H9 (cell line): Measurements from ENCODE around the gene DRD5. TPM values are rescaled to one million over a fixed set of nuclear protein-coding genes. Genes with fewer than 3 reads are reported as not detected.

Source experiments
- DNase-seq: peaks from one replicate; pipeline ENCODE4 v3.0.0-alpha.2; 2017
- H2AFZ ChIP-seq: one replicate; pipeline ENCODE4 v1.6.1; 2013; ENCODE audit warnings: mild to moderate bottlenecking, low read length, control low read depth, moderate library complexity
- H2AK5ac ChIP-seq: 2 replicates; pipeline ENCODE4 v1.6.1; 2013; ENCODE audit warnings: low read length, control low read depth, mixed read lengths; ENCODE audit not compliant: insufficient read length
- H2BK120ac ChIP-seq: one replicate; pipeline ENCODE4 v1.6.1; 2013; ENCODE audit warnings: low read depth, mild to moderate bottlenecking, low read length, control low read depth, inconsistent platforms; ENCODE audit not compliant: poor library complexity, severe bottlenecking
- H2BK12ac ChIP-seq: 2 replicates; pipeline ENCODE4 v1.6.1; 2013; ENCODE audit warnings: low read length, control low read depth, mixed read lengths, low read depth; ENCODE audit not compliant: insufficient read length
- H2BK15ac ChIP-seq: 2 replicates; pipeline ENCODE4 v1.6.1; 2013; ENCODE audit warnings: low read depth, low read length, control low read depth
- H2BK20ac ChIP-seq: one replicate; pipeline ENCODE4 v1.6.1; 2013; ENCODE audit warnings: low read depth, mild to moderate bottlenecking, low read length, control low read depth, inconsistent platforms; ENCODE audit not compliant: poor library complexity, severe bottlenecking
- H2BK5ac ChIP-seq: 2 replicates; pipeline ENCODE4 v1.6.1; 2013; ENCODE audit warnings: low read length, control low read depth, mixed read lengths; ENCODE audit not compliant: insufficient read length
- H3K14ac ChIP-seq: 2 replicates; pipeline ENCODE4 v1.6.1; 2013; ENCODE audit warnings: low read length, control low read depth; ENCODE audit not compliant: insufficient read depth
- H3K18ac ChIP-seq: 2 replicates; pipeline ENCODE4 v1.6.1; 2013; ENCODE audit warnings: low read depth, mild to moderate bottlenecking, mixed read lengths, low read length, control low read depth; ENCODE audit not compliant: insufficient read length
- H3K23ac ChIP-seq: 2 replicates; pipeline ENCODE4 v1.6.1; 2013; ENCODE audit warnings: low read length, control low read depth, mixed read lengths, low read depth; ENCODE audit not compliant: insufficient read length
- H3K23me2 ChIP-seq: 2 replicates; pipeline ENCODE4 v1.6.1; 2013; ENCODE audit warnings: low read depth, mild to moderate bottlenecking, mixed read lengths, low read length, control low read depth; ENCODE audit not compliant: insufficient read length, poor library complexity, severe bottlenecking
- H3K27ac ChIP-seq: 2 replicates; pipeline ENCODE4 v1.5.1; 2013; ENCODE audit warnings: low read length, control low read depth, mixed read lengths, low read depth; ENCODE audit not compliant: insufficient read length
- H3K27me3 ChIP-seq: 2 replicates; pipeline ENCODE4 v1.6.1; 2013; ENCODE audit warnings: low read length, control low read depth, inconsistent platforms; ENCODE audit not compliant: insufficient read depth
- H3K4ac ChIP-seq: 2 replicates; pipeline ENCODE4 v1.6.1; 2013; ENCODE audit warnings: low read depth, mild to moderate bottlenecking, control low read depth, inconsistent platforms, low read length, moderate library complexity
- H3K4me1 ChIP-seq: 2 replicates; pipeline ENCODE4 v1.6.1; 2013; ENCODE audit warnings: low read length, control low read depth, inconsistent platforms; ENCODE audit not compliant: insufficient read depth
- H3K4me2 ChIP-seq: 2 replicates; pipeline ENCODE4 v1.6.1; 2013; ENCODE audit warnings: low read length, control low read depth, mixed read lengths; ENCODE audit not compliant: insufficient read length, insufficient read depth
- H3K56ac ChIP-seq: 2 replicates; pipeline ENCODE4 v1.6.1; 2013; ENCODE audit warnings: low read depth, mild to moderate bottlenecking, mixed read lengths, low read length, control low read depth; ENCODE audit not compliant: insufficient read length
- H3K79me1 ChIP-seq: 2 replicates; pipeline ENCODE4 v1.6.1; 2013; ENCODE audit warnings: low read depth, mild to moderate bottlenecking, moderate library complexity, low read length, control low read depth, inconsistent platforms; ENCODE audit not compliant: insufficient read depth, poor library complexity, severe bottlenecking
- H3K79me2 ChIP-seq: 2 replicates; pipeline ENCODE4 v1.6.1; 2013; ENCODE audit warnings: low read length, control low read depth, inconsistent platforms; ENCODE audit not compliant: insufficient read depth
- H3K9ac ChIP-seq: 2 replicates; pipeline ENCODE4 v1.6.1; 2013; ENCODE audit warnings: low read length, control low read depth, mixed read lengths; ENCODE audit not compliant: insufficient read length; ENCODE audit errors: extremely low read depth
- H3K9me3 ChIP-seq: one replicate; pipeline ENCODE4 v1.6.1; 2013; ENCODE audit warnings: low read depth, low read length, inconsistent platforms; ENCODE audit not compliant: control insufficient read depth
- H3T11ph ChIP-seq: one replicate; pipeline ENCODE4 v1.6.1; 2013; ENCODE audit warnings: mild to moderate bottlenecking, low read length, control low read depth, inconsistent platforms
- H4K20me1 ChIP-seq: one replicate; pipeline ENCODE4 v1.6.1; 2013; ENCODE audit not compliant: control insufficient read depth, insufficient read length, insufficient read depth
- H4K5ac ChIP-seq: 2 replicates; pipeline ENCODE4 v1.6.1; 2013; ENCODE audit warnings: low read depth, mild to moderate bottlenecking, mixed read lengths, low read length, control low read depth; ENCODE audit not compliant: insufficient read length
- H4K8ac ChIP-seq: replicated peaks from 2 replicates; pipeline ENCODE4 v1.6.1; 2013; ENCODE audit warnings: low read length, control low read depth, mixed read lengths, low read depth; ENCODE audit not compliant: insufficient read length
- H4K91ac ChIP-seq: 2 replicates; pipeline ENCODE4 v1.6.1; 2013; ENCODE audit warnings: low read depth, mild to moderate bottlenecking, moderate library complexity, mixed read lengths, low read length, control low read depth; ENCODE audit not compliant: insufficient read length
- H3K27ac Mint-ChIP-seq, 3 experiments: 2 replicates in 2 of 3; 3 replicates in 1 of 3; pipeline ENCODE4 v1.8.0; 2020 to 2021; ENCODE audit warnings: mixed read lengths in 3 of 3, mild to moderate bottlenecking in 1 of 3, moderate library complexity in 1 of 3
- H3K27me3 Mint-ChIP-seq: 2 replicates; pipeline ENCODE4 v1.8.0; 2021; ENCODE audit warnings: low read depth, mild to moderate bottlenecking, moderate library complexity, mixed read lengths
- H3K36me3 Mint-ChIP-seq, 3 experiments: 2 replicates in 2 of 3; 3 replicates in 1 of 3; pipeline ENCODE4 v1.8.0; 2020 to 2021; ENCODE audit warnings: low read depth in 3 of 3, mixed read lengths in 3 of 3; ENCODE audit not compliant: insufficient read depth in 1 of 3
- H3K4me1 Mint-ChIP-seq, 2 experiments: 2 replicates each; pipeline ENCODE4 v1.8.0; 2020; ENCODE audit warnings: mixed read lengths in 2 of 2
- H3K4me3 Mint-ChIP-seq, 2 experiments: 2 replicates in 1 of 2; 3 replicates in 1 of 2; pipeline ENCODE4 v1.8.0; 2020 to 2021; ENCODE audit warnings: mild to moderate bottlenecking in 2 of 2, mixed read lengths in 2 of 2, moderate library complexity in 1 of 2
- H3K9me3 Mint-ChIP-seq, 2 experiments: 2 replicates in 1 of 2; 3 replicates in 1 of 2; pipeline ENCODE4 v1.8.0; 2020; ENCODE audit warnings: mild to moderate bottlenecking in 2 of 2, mixed read lengths in 2 of 2, moderate library complexity in 1 of 2
- WGBS: extraction: QIAGEN DNeasy Blood & Tissue Kit; methylation state at CpG from one replicate; pipeline ENCODE4 v1.1.7; 2013; ENCODE audit warnings: missing lambda C conversion rate, low lambda C conversion rate, mixed read lengths; ENCODE audit not compliant: insufficient read length; ENCODE audit errors: extremely low coverage; 5-methylcytosine and 5-hydroxymethylcytosine counted together
- total RNA-seq: library from RNA; stranded (reverse); gene quantifications from 2 replicates; pipeline ENCODE4 v1.2.1, GENCODE V29; 2021
- TF ChIP-seq, protein P1 (sequence below): fragments of 200-600 bp; sonication (generic); conservative IDR thresholded peaks from 3 replicates; pipeline ENCODE4 v1.8.0; 2021; ENCODE audit warnings: antibody characterized with exemption, mild to moderate bottlenecking

DRD5 gene
- total RNA-seq, 1 experiment from 2014 or later = not detected

DNA sequence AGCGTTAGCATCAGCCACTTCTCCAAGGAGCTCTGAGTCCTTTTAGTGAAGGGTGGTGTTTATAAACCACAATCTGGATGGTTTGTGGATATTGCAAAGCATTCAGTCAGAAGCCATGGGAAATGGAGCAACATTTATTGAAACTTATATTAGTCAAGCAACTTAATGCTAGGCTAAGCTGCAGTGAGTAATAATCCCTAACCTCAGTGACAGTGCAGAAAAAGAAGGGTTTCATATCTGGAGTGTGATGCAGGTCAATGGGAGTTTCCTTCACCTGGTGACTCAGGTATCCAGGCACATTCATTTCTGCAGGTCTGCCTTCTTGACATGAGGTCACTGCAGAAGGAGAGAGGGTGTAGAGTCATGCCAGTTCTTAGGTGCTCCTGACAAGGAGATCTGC, 10.4 kb upstream of the DRD5 start:
- no peak overlapping the region for H3K14ac ChIP-seq
- no peak overlapping the region for H2BK120ac ChIP-seq
- no peak for DNase-seq
- no peak overlapping the region for H2BK12ac ChIP-seq
- no peaks in the 10 kb centered on the region for H3K23me2 ChIP-seq
- H3K27ac ChIP-seq = no peak overlapping the region
- H2BK15ac ChIP-seq = no peak overlapping the region
- no peaks in the 10 kb centered on the region for H3K4me1 ChIP-seq
- H3K27me3 ChIP-seq = no peaks in the 10 kb centered on the region
- Mint-ChIP-seq H3K36me3 (peaks cover 0 to 2% (median 0%) of the 10 kb centered on the region in 3 experiments; a peak in 1 of 7 replicates), H3K4me1 (0 out of 4 replicates have a peak, but pooled peaks cover 0 to 2% of the 10 kb centered on the region in 2 experiments), H3K27me3 (peaks cover 36% of the 10 kb centered on the region), H3K4me3 (no peak overlapping the region), H3K27ac (no peak overlapping the region), H3K9me3 (0 out of 5 replicates have a peak, but pooled peaks cover 0 to 3% of the 10 kb centered on the region in 2 experiments)
- WGBS = no CpG with 5 or more reads among the region's 1 CpG
- no peak overlapping the region for H4K8ac ChIP-seq
- no peak overlapping the region for H3K4me2 ChIP-seq
- no peak overlapping the region for H3K56ac ChIP-seq
- H3K9me3 ChIP-seq = no peaks in the 10 kb centered on the region
- no peak overlapping the region for H2AFZ ChIP-seq
- no peak overlapping the region for H3K9ac ChIP-seq
- H3K79me2 ChIP-seq = no peaks in the 10 kb centered on the region
- no peak overlapping the region for H2BK20ac ChIP-seq
- no peak overlapping the region for H4K91ac ChIP-seq
- no peak overlapping the region for H3K18ac ChIP-seq
- H3K4ac ChIP-seq = no peak overlapping the region
- no peak overlapping the region for H2AK5ac ChIP-seq
- H3K79me1 ChIP-seq = no peaks in the 10 kb centered on the region
- TF ChIP-seq, protein P1, sequence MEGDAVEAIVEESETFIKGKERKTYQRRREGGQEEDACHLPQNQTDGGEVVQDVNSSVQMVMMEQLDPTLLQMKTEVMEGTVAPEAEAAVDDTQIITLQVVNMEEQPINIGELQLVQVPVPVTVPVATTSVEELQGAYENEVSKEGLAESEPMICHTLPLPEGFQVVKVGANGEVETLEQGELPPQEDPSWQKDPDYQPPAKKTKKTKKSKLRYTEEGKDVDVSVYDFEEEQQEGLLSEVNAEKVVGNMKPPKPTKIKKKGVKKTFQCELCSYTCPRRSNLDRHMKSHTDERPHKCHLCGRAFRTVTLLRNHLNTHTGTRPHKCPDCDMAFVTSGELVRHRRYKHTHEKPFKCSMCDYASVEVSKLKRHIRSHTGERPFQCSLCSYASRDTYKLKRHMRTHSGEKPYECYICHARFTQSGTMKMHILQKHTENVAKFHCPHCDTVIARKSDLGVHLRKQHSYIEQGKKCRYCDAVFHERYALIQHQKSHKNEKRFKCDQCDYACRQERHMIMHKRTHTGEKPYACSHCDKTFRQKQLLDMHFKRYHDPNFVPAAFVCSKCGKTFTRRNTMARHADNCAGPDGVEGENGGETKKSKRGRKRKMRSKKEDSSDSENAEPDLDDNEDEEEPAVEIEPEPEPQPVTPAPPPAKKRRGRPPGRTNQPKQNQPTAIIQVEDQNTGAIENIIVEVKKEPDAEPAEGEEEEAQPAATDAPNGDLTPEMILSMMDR = no peak
- H2BK5ac ChIP-seq = no peak overlapping the region
- H4K5ac ChIP-seq = no peak overlapping the region
- H3K23ac ChIP-seq = no peak overlapping the region
- no peaks in the 10 kb centered on the region for H4K20me1 ChIP-seq
- H3T11ph ChIP-seq = no peak overlapping the region
